HG03575 (cell line): Measurements from ENCODE around the gene PHLDB1.

Source experiments
- ATAC-seq: cut with Tn5 transposase; IDR thresholded peaks from one replicate; pipeline ENCODE4 v1.9.1; 2021; ENCODE audit not compliant: unreplicated experiment, insufficient number of reproducible peaks, low FRiP score; ENCODE audit errors: extremely low read depth

Gene PHLDB1

GRCh38 chr11:118634431-118635236 is 27.2 kb downstream of the PHLDB1 start:
- no peak for ATAC-seq

GRCh38 chr11:118635237-118635591 is 27.8 kb downstream of the PHLDB1 start:
- ATAC-seq: no peak

GRCh38 chr11:118635642-118636041 is 28.2 kb downstream of the PHLDB1 start:
- no peak for ATAC-seq

- ATAC-seq: no peak
These were observed 29.3 kb downstream of the PHLDB1 start for GRCh38 chr11:118636569-118637290.

GRCh38 chr11:118638726-118639125 is 31.3 kb downstream of the PHLDB1 start:
- ATAC-seq: no peak

- no peak for ATAC-seq
These were observed 32.5 kb downstream of the PHLDB1 start for GRCh38 chr11:118639899-118640298.

- no peak for ATAC-seq
These were observed 33.1 kb downstream of the PHLDB1 start for GRCh38 chr11:118640332-118641154.

- ATAC-seq: no peak
These were observed 34.1 kb downstream of the PHLDB1 start for GRCh38 chr11:118641397-118642019.

- no peak for ATAC-seq
These were observed 36.0 kb downstream of the PHLDB1 start for GRCh38 chr11:118643142-118643994.

- no peak for ATAC-seq
These were observed 36.6 kb downstream of the PHLDB1 start for GRCh38 chr11:118643995-118644345.

GRCh38 chr11:118644496-118644895 is 37.1 kb downstream of the PHLDB1 start:
- no peak for ATAC-seq

GRCh38 chr11:118645066-118645715 is 37.8 kb downstream of the PHLDB1 start:
- ATAC-seq: no peak

- no peak for ATAC-seq
These were observed 39.0 kb downstream of the PHLDB1 start for GRCh38 chr11:118646393-118646792.

- ATAC-seq: no peak
These were observed 40.9 kb downstream of the PHLDB1 start for GRCh38 chr11:118648291-118648690.

GRCh38 chr11:118649941-118650340 is 42.5 kb downstream of the PHLDB1 start:
- no peak for ATAC-seq

- no peak for ATAC-seq
These were observed 43.0 kb downstream of the PHLDB1 start for GRCh38 chr11:118650366-118650765.

- no peak for ATAC-seq
These were observed 44.4 kb downstream of the PHLDB1 start for GRCh38 chr11:118651820-118652219.

GRCh38 chr11:118652681-118653181 is 45.3 kb downstream of the PHLDB1 start:
- ATAC-seq: no peak
